Measurements from ENCODE around the gene GNGT1.

DNA sequence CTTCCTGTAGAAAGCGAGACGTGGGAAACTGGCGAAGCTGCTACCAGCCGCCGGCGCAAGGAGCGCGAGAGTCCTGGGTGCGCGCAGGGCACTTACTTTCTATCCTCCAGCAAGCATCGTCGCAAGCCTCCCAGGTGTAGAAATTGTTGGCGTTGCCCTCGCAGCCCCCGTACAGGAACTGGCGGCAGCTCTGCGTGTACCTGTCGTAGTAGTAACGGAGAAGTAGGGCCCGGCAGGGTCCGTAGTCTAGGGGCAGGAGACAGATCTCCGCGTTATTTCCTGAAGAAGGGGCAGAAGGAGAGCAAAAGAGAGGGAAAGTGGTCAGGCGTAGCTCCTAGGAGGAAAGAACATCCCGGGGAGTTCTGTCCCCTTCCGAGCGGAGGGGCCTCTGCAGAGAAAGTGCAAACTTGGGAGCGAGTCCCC lies 16.3 kb upstream of the GNGT1 start:
- TF ChIP-seq TAF1 (IDR thresholded peaks at IDR 0.05; ENCODE audit: borderline replicate concordance, low read depth, low read length) = no peak
- TF ChIP-seq POLR2A (IDR thresholded peaks at IDR 0.05; ENCODE audit: low read depth, low read length) = no peak
- TF ChIP-seq POLR2AphosphoS5 (IDR thresholded peaks at IDR 0.05; ENCODE audit: low read depth, low read length) = no peak
